ENCODE data around the gene DNM3.

DNM3 gene

GRCh38 chr1:171869097-171869496, 27.8 kb downstream of the DNM3 start:
- Histone ChIP-seq H3K36me3 (ENCODE audit: insufficient read depth, low read length) (no peaks in the 10 kb centered on the region), H3K4me1 (ENCODE audit: insufficient read depth, low read length) (no peaks in the 10 kb centered on the region; the same call in 1 of the 2 replicates), H3K9me3 (ENCODE audit: control insufficient read depth, insufficient read depth, low read length) (no peaks in the 10 kb centered on the region), H3K9ac (ENCODE audit: low read depth, low read length) (no peak overlapping the region)

- Histone ChIP-seq H3K4me1 (ENCODE audit: insufficient read depth, low read length) (no peaks in the 10 kb centered on the region; the same call in 1 of the 2 replicates), H3K36me3 (ENCODE audit: insufficient read depth, low read length) (no peaks in the 10 kb centered on the region), H3K9ac (ENCODE audit: low read depth, low read length) (no peak overlapping the region), H3K9me3 (ENCODE audit: control insufficient read depth, insufficient read depth, low read length) (no peaks in the 10 kb centered on the region)
Measured at GRCh38 chr1:171871848-171872247, 30.6 kb downstream of the DNM3 start.

GRCh38 chr1:171872430-171872829, 31.1 kb downstream of the DNM3 start:
- H3K36me3 ChIP-seq (ENCODE audit: insufficient read depth, low read length), result no peaks in the 10 kb centered on the region
- no peak overlapping the region for H3K9ac ChIP-seq (ENCODE audit: low read depth, low read length)
- no peaks in the 10 kb centered on the region for H3K9me3 ChIP-seq (ENCODE audit: control insufficient read depth, insufficient read depth, low read length)
- peaks cover under 1% of the 10 kb centered on the region; the same call in 1 of the 2 replicates for H3K4me1 ChIP-seq (ENCODE audit: insufficient read depth, low read length)

DNA sequence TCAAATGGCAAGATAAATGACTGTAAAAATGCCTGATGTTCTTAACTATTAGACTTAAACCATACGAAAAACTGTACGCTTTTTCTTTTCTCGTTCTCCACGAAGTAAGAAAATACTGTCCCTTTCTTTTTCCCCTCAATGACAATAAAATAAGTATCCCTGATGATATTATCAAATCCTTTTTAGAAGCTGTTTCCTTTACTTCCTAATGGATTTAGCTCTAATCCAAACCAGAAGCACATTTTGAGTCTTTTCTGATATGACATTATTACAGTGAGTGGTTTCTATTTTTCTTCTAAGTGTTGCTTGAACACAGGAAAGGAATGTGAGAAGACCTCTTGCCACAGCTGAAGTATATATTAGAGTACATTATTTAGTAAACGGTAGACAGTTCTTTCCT, 32.4 kb downstream of the DNM3 start:
- Histone ChIP-seq H3K4me1 (ENCODE audit: insufficient read depth, low read length) (peaks cover 4% of the 10 kb centered on the region), H3K9me3 (ENCODE audit: control insufficient read depth, insufficient read depth, low read length) (no peaks in the 10 kb centered on the region), H3K36me3 (ENCODE audit: insufficient read depth, low read length) (no peaks in the 10 kb centered on the region), H3K9ac (ENCODE audit: low read depth, low read length) (no peak overlapping the region)

- Histone ChIP-seq H3K9me3 (ENCODE audit: control insufficient read depth, insufficient read depth, low read length) (no peaks in the 10 kb centered on the region), H3K36me3 (ENCODE audit: insufficient read depth, low read length) (no peaks in the 10 kb centered on the region), H3K9ac (ENCODE audit: low read depth, low read length) (no peak overlapping the region), H3K4me1 (ENCODE audit: insufficient read depth, low read length) (peaks cover 4% of the 10 kb centered on the region; the same call in 1 of the 2 replicates)
Measured at GRCh38 chr1:171877701-171878100, 36.4 kb downstream of the DNM3 start.

- peaks cover 4% of the 10 kb centered on the region; the same call in 1 of the 2 replicates for H3K4me1 ChIP-seq (ENCODE audit: insufficient read depth, low read length)
- H3K9ac ChIP-seq (ENCODE audit: low read depth, low read length), result no peak overlapping the region
- no peaks in the 10 kb centered on the region for H3K36me3 ChIP-seq (ENCODE audit: insufficient read depth, low read length)
- H3K9me3 ChIP-seq (ENCODE audit: control insufficient read depth, insufficient read depth, low read length), result no peaks in the 10 kb centered on the region
Measured at GRCh38 chr1:171879556-171879955, 38.3 kb downstream of the DNM3 start.

GRCh38 chr1:171881442-171881841, 40.1 kb downstream of the DNM3 start:
- H3K9me3 ChIP-seq (ENCODE audit: control insufficient read depth, insufficient read depth, low read length), result no peaks in the 10 kb centered on the region
- H3K4me1 ChIP-seq (ENCODE audit: insufficient read depth, low read length), result peaks cover 4% of the 10 kb centered on the region; the same call in 1 of the 2 replicates
- H3K36me3 ChIP-seq (ENCODE audit: insufficient read depth, low read length), result no peaks in the 10 kb centered on the region

DNA sequence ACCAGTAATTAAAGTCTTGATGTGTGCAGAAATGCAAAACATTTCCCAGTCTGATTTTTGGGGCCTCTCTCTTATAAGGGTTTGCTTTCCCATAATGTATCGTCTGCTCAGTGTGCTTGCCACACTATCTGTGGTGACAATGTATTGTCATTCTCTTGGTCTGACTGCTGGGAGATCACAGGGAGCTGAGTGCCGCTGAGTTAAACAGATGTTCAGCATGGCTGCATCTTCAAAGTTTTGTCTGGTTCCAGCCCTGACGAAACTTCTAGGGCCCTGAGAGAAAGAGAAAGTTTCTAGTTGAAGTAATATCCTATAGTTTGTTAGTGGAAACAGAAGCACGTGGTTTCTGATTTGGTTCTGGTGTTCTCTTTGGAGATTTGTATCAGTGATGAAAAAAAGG, 42.6 kb downstream of the DNM3 start:
- H3K36me3 ChIP-seq (ENCODE audit: insufficient read depth, low read length), result no peaks in the 10 kb centered on the region

More at GRCh38 chr1:171881442-171881841, 40.1 kb downstream of the DNM3 start:
- no peak overlapping the region for H3K9ac ChIP-seq (ENCODE audit: low read depth, low read length)

DNA sequence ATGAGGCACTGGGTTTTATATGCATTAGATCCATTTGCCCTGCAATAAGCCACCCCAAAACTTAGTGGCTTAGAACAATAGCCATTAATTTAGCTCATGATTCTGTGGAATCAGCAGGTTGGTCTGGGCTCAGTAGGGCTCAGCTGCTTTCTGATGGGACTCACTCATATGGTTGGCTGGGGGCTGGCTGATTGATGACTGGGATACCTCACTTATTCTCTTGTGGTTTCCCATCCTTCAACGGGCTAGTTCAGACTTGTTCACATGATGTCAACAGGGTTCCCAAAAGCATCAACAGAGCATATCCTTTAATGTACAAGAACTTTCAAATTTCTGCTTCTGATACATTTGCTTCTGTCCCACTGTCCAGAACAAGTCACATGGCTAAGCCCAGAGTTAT, 43.2 kb downstream of the DNM3 start:
- Histone ChIP-seq H3K4me1 (ENCODE audit: insufficient read depth, low read length) (no peaks in the 10 kb centered on the region), H3K36me3 (ENCODE audit: insufficient read depth, low read length) (no peaks in the 10 kb centered on the region), H3K9me3 (ENCODE audit: control insufficient read depth, insufficient read depth, low read length) (no peaks in the 10 kb centered on the region), H3K9ac (ENCODE audit: low read depth, low read length) (no peak overlapping the region)

More for the DNA sequence above, 42.6 kb downstream of the DNM3 start:
- Histone ChIP-seq H3K4me1 (ENCODE audit: insufficient read depth, low read length) (no peaks in the 10 kb centered on the region), H3K9ac (ENCODE audit: low read depth, low read length) (no peak overlapping the region), H3K9me3 (ENCODE audit: control insufficient read depth, insufficient read depth, low read length) (no peaks in the 10 kb centered on the region)

- Histone ChIP-seq H3K9ac (ENCODE audit: low read depth, low read length) (no peak overlapping the region), H3K36me3 (ENCODE audit: insufficient read depth, low read length) (no peaks in the 10 kb centered on the region), H3K4me1 (ENCODE audit: insufficient read depth, low read length) (no peaks in the 10 kb centered on the region), H3K9me3 (ENCODE audit: control insufficient read depth, insufficient read depth, low read length) (0 out of 2 replicates have a peak, but pooled peaks cover 2% of the 10 kb centered on the region)
Measured at GRCh38 chr1:171890131-171890530, 48.8 kb downstream of the DNM3 start.

DNA sequence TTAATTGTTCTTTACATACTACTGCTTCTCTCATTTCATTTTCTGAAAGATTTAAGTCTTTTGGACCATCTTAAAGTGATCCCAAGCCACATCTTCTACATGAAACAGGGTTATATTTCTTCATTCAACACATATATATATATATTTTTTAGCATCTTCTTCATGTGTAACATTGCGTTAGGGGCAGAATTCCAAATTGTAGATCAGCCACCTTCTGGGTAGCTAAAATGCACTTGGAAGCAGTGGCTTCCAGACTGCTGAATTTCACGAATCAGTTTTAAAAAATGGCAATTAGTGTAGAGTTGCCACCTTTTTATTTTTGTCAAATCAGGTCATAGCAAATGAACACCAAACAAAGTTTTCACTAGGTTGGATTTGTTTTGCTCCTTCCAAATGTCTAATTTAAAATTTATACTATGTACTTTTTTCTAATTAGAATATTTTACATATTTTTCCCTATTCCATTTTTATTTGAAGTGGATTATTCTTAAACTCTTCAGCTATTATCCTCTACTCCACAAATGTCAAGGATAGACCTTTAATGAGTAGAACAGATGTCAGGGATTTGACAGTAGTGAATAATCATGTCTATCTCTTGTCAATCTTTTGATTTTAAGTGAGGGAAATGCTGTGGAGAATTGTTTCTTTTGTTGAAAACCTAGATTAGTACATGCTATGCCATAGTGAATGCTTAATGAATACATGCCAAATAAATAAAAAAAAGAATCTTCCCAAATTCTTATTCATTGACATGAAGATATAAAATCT, 55.8 kb downstream of the DNM3 start:
- Histone ChIP-seq H3K4me1 (ENCODE audit: insufficient read depth, low read length) (peaks cover 10% of the 10 kb centered on the region), H3K36me3 (ENCODE audit: insufficient read depth, low read length) (no peaks in the 10 kb centered on the region), H3K9me3 (ENCODE audit: control insufficient read depth, insufficient read depth, low read length) (no peaks in the 10 kb centered on the region), H3K9ac (ENCODE audit: low read depth, low read length) (no peak overlapping the region)

GRCh38 chr1:171898941-171899340, 57.6 kb downstream of the DNM3 start:
- H3K9me3 ChIP-seq (ENCODE audit: control insufficient read depth, insufficient read depth, low read length), result no peaks in the 10 kb centered on the region
- H3K36me3 ChIP-seq (ENCODE audit: insufficient read depth, low read length), result no peaks in the 10 kb centered on the region
- H3K9ac ChIP-seq (ENCODE audit: low read depth, low read length), result no peak overlapping the region; the same call in 1 of the 2 replicates
- H3K4me1 ChIP-seq (ENCODE audit: insufficient read depth, low read length), result peaks cover 10% of the 10 kb centered on the region

DNA sequence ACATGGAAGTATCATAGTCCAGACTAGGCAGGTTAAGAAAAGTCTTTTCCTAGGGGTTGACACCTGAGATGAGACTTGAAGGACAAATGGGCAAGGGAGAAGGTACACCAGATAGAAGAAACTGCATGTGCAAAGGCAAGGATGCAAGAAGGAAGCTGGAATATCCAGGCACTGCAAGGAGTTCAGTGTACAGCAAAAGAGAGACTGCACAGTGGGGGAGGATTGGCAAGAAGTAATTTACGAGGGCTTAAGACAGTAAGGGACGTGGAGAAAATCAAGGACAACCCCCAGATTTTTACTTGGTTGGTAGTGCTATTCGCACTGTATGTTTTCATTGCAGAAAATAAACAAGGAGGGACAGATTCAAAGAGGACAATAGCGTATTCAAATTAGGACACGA, 58.5 kb downstream of the DNM3 start:
- Histone ChIP-seq H3K9ac (ENCODE audit: low read depth, low read length) (no peak overlapping the region), H3K4me1 (ENCODE audit: insufficient read depth, low read length) (peaks cover 10% of the 10 kb centered on the region), H3K36me3 (ENCODE audit: insufficient read depth, low read length) (no peaks in the 10 kb centered on the region), H3K9me3 (ENCODE audit: control insufficient read depth, insufficient read depth, low read length) (no peaks in the 10 kb centered on the region)

DNA sequence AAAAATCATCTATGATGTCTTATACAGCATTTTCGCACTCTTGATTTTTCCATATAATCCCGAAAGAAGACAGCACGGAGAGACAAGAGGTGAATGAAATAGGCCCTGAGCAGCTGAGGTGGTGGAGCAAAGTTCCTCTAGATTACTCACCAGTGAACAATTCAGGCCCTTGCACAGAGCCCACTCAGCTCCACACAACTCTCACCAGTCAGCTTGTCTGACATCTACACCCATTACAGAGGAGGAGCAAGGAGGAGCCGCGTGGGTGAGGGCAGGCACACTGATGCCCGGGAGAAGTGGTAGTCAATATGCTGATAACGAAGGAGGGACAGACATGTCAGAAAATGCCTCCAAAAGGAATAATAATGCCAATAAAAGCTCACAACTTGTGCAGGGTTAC, 59.9 kb downstream of the DNM3 start:
- Histone ChIP-seq H3K4me1 (ENCODE audit: insufficient read depth, low read length) (peaks cover 10% of the 10 kb centered on the region), H3K36me3 (ENCODE audit: insufficient read depth, low read length) (no peaks in the 10 kb centered on the region), H3K9ac (ENCODE audit: low read depth, low read length) (no peak overlapping the region), H3K9me3 (ENCODE audit: control insufficient read depth, insufficient read depth, low read length) (no peaks in the 10 kb centered on the region)

GRCh38 chr1:171902527-171902926, 61.2 kb downstream of the DNM3 start:
- H3K9me3 ChIP-seq (ENCODE audit: control insufficient read depth, insufficient read depth, low read length), result no peaks in the 10 kb centered on the region
- peaks cover 10% of the 10 kb centered on the region for H3K4me1 ChIP-seq (ENCODE audit: insufficient read depth, low read length)
- H3K36me3 ChIP-seq (ENCODE audit: insufficient read depth, low read length), result no peaks in the 10 kb centered on the region
- H3K9ac ChIP-seq (ENCODE audit: low read depth, low read length), result no peak overlapping the region

Data from ES-I3 (cell line).